Ishikawa (cell line): Measurements from ENCODE around the gene STRIP1.

Experiments
- CEBPB ChIP-seq: IDR thresholded peaks from 2 replicates; pipeline ENCODE4 v1.6.1; 2012
- CREB1 ChIP-seq: IDR thresholded peaks from 2 replicates; pipeline ENCODE4 v1.6.1; 2012; ENCODE audit warnings: low read depth
- EGR1 ChIP-seq: IDR thresholded peaks from 2 replicates; pipeline ENCODE4 v1.6.1; 2012
- EP300 ChIP-seq: IDR thresholded peaks from 2 replicates; pipeline ENCODE4 v1.6.1; 2012; ENCODE audit warnings: borderline replicate concordance
- FOXM1 ChIP-seq: IDR thresholded peaks from 2 replicates; pipeline ENCODE4 v1.6.1; 2012; ENCODE audit warnings: low read depth, borderline replicate concordance
- NFIC ChIP-seq: IDR thresholded peaks from 2 replicates; pipeline ENCODE4 v1.6.1; 2012
- RAD21 ChIP-seq: IDR thresholded peaks from 2 replicates; pipeline ENCODE4 v1.6.1; 2012; ENCODE audit warnings: low read depth
- TAF1 ChIP-seq: IDR thresholded peaks from 2 replicates; pipeline ENCODE4 v1.6.1; 2012; ENCODE audit warnings: low read depth, mild to moderate bottlenecking
- TCF12 ChIP-seq: IDR thresholded peaks from 2 replicates; pipeline ENCODE4 v1.6.1; 2012; ENCODE audit warnings: low read depth
- TEAD4 ChIP-seq: IDR thresholded peaks from 2 replicates; pipeline ENCODE4 v1.6.1; 2012
- YY1 ChIP-seq: IDR thresholded peaks from 2 replicates; pipeline ENCODE4 v1.6.1; 2012; ENCODE audit warnings: low read depth
- ZBTB7A ChIP-seq: IDR thresholded peaks from 2 replicates; pipeline ENCODE4 v1.6.1; 2012; ENCODE audit warnings: low read depth
- TF ChIP-seq, protein P1 (sequence below): IDR thresholded peaks from 2 replicates; pipeline ENCODE4 v1.6.1; 2012
- TF ChIP-seq, protein P2 (sequence below): IDR thresholded peaks from 2 replicates; pipeline ENCODE4 v1.6.1; 2012; ENCODE audit warnings: low read depth, mild to moderate bottlenecking
- TF ChIP-seq, protein P3 (sequence below): IDR thresholded peaks from 2 replicates; pipeline ENCODE4 v1.6.1; 2012

The STRIP1 gene

DNA sequence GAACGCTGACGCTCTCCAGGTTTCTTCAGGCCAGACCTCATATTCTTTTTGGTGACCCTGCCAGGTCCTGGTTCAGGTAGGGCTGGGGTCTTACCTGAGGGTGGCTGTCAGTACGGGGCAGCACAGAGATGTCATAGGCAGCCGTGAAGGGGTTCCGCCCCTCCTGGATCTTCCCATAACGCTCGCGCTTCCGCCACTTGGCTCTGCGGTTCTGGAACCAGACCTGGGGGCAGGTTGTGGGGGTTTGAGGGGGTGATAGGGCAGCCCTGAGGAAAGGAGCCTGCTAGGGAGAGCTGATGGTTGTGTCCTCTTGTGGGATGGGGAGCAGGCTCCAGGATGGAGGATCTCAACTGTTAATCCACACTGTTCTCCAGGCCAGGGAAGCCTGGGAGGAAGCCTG lies 26.9 kb downstream of the STRIP1 start:
- TF ChIP-seq TAF1 (no peak), CREB1 (no peak), CEBPB (no peak), ZBTB7A (no peak), FOXM1 (no peak), EP300 (no peak), TCF12 (no peak), RAD21 (no peak), YY1 (no peak), NFIC (no peak)
- TF ChIP-seq, protein P1, sequence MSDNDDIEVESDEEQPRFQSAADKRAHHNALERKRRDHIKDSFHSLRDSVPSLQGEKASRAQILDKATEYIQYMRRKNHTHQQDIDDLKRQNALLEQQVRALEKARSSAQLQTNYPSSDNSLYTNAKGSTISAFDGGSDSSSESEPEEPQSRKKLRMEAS: no peak
- TF ChIP-seq, protein P2, sequence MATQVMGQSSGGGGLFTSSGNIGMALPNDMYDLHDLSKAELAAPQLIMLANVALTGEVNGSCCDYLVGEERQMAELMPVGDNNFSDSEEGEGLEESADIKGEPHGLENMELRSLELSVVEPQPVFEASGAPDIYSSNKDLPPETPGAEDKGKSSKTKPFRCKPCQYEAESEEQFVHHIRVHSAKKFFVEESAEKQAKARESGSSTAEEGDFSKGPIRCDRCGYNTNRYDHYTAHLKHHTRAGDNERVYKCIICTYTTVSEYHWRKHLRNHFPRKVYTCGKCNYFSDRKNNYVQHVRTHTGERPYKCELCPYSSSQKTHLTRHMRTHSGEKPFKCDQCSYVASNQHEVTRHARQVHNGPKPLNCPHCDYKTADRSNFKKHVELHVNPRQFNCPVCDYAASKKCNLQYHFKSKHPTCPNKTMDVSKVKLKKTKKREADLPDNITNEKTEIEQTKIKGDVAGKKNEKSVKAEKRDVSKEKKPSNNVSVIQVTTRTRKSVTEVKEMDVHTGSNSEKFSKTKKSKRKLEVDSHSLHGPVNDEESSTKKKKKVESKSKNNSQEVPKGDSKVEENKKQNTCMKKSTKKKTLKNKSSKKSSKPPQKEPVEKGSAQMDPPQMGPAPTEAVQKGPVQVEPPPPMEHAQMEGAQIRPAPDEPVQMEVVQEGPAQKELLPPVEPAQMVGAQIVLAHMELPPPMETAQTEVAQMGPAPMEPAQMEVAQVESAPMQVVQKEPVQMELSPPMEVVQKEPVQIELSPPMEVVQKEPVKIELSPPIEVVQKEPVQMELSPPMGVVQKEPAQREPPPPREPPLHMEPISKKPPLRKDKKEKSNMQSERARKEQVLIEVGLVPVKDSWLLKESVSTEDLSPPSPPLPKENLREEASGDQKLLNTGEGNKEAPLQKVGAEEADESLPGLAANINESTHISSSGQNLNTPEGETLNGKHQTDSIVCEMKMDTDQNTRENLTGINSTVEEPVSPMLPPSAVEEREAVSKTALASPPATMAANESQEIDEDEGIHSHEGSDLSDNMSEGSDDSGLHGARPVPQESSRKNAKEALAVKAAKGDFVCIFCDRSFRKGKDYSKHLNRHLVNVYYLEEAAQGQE: no peak
- TF ChIP-seq, protein P3, sequence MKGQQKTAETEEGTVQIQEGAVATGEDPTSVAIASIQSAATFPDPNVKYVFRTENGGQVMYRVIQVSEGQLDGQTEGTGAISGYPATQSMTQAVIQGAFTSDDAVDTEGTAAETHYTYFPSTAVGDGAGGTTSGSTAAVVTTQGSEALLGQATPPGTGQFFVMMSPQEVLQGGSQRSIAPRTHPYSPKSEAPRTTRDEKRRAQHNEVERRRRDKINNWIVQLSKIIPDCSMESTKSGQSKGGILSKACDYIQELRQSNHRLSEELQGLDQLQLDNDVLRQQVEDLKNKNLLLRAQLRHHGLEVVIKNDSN: no peak

DNA sequence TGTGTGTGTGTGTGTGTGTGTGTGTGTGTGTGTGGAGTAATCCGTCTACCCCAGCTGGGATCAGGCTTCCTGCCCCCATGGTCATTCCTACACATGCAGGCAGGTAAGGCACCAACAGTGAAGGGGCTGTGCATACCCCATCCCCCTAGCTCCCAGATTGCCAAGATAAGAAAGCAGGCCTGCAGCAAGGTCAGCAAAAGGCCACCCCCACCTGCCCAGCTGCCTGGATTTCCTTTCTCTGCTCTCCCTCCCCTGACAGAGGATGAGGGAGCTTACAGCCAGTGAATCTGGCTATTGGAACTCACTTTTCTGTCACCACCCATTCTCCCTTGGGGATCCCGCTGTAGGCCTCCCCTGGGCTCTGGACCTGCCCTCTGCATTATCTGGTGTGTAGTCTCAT lies 28.2 kb downstream of the STRIP1 start:
- TF ChIP-seq, protein P1: no peak
- TF ChIP-seq NFIC (no peak), EGR1 (no peak), ZBTB7A (no peak), TCF12 (no peak), TEAD4 (no peak), CREB1 (no peak), FOXM1 (no peak), YY1 (no peak), EP300 (no peak), TAF1 (no peak), RAD21 (no peak), CEBPB (no peak)
- TF ChIP-seq, protein P2: no peak
- TF ChIP-seq, protein P3: no peak

DNA sequence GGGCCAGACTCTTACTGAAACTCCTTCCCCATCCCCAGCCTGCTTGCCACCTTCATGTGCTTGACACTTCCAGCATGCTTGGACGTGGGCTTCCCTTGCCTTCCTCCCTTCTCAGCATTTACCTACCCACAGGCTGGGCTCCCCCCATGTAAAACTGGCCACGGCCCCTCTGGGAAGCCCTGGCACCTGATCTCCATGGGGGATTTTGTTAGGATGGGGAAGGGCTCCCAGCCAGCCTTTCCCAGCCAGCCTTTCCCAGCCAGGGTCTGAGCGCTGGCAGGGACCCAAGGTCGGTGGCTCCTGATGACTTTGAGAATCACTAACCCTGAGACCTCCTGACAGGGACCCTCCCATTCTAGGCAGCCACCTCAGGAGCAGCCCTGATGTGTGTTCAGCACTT lies 29.4 kb downstream of the STRIP1 start:
- TF ChIP-seq EGR1 (no peak), EP300 (no peak), YY1 (no peak), TAF1 (no peak), CREB1 (no peak), FOXM1 (no peak), ZBTB7A (no peak), NFIC (no peak), RAD21 (no peak), CEBPB (no peak)
- TF ChIP-seq, protein P2: no peak

DNA sequence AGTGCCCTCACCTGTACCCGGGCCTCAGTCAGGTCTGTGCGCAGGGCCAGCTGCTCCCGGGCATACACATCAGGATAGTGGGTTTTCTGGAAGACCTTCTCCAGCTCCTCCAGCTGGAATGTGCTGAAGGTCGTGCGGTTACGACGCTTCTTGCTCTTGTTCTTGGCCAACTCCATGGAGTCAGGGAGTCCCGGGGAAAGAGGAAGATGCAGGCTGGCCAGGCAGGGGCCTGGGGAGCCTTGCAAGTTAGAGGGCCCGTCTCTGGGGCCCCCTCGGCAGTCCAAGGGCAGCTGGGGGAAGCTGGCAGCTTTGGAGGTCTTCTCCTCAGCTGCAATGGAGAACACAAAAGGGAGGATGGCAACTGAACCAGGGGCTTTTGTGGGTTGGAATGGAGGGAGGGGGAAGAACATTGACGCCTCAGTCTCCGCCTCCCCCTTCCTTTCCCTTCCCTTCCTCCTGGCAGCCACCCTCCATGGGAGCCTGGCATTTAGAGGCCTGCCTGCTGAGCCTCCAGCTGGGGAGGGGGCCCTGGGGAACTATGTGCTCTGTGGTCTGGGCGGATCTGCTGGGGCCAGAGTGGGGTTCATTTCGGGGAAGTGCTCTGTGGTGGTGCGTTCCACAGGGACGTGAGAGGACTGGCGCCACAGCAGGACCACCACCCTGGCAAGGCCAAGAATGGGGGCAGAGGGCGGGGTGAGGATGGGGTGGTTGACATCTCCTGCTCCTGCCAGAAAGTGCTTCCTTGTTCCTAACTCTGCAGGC lies 30.3 kb downstream of the STRIP1 start:
- TF ChIP-seq TCF12 (no peak), EGR1 (no peak), CEBPB (no peak)
